Esophagus muscularis mucosa (tissue), 3 donors: ENCODE data around the gene GALR2.

Experiments
- CTCF ChIP-seq, 3 experiments: fragments of 200-600 bp in 2 of 3; fragments of 450-650 bp in 1 of 3; sonication (generic) in 2 of 3; IDR thresholded peaks; one replicate each; pipeline ENCODE4 v1.5.1; 2017 to 2019; ENCODE audit warnings: antibody characterized with exemption in 3 of 3, mild to moderate bottlenecking in 2 of 3, moderate library complexity in 1 of 3
- POLR2A ChIP-seq: fragments of 450-650 bp; IDR thresholded peaks from one replicate; pipeline ENCODE4 v1.6.1; 2017; ENCODE audit warnings: antibody characterized with exemption, moderate library complexity, mild to moderate bottlenecking, low read depth

GRCh38 chr17:76107509-76107908 is 32.9 kb downstream of the GALR2 start:
- TF ChIP-seq CTCF (IDR thresholded peaks at IDR 0.05) (no peak), POLR2A (no peak)
